ENCODE results near the gene ST3GAL4.

Gene ST3GAL4

DNA sequence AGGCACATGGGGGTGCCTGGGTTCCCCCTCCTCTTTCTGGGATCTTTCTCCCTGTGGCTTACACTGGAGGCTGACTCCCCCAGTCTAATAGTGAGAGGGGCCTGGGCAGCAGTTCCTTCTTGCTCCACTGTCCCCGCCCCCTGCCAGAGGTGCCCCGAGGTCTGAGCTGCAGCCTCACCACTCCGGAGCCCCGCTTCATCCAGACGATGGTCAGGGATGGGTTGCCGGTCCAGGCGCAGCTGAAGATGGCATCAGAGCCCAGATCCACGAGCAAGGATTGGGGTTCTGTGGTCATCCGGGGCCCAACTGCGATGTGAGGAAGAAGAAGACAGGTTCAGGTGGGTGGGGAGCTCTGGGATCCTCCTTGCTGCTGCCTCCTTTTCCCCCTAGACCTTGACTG is 91.1 kb downstream of the ST3GAL4 start:
- H3K9ac ChIP-seq (ENCODE audit: low read depth, low read length, poor library complexity, severe bottlenecking): no peak overlapping the region
- TF ChIP-seq, protein P1, sequence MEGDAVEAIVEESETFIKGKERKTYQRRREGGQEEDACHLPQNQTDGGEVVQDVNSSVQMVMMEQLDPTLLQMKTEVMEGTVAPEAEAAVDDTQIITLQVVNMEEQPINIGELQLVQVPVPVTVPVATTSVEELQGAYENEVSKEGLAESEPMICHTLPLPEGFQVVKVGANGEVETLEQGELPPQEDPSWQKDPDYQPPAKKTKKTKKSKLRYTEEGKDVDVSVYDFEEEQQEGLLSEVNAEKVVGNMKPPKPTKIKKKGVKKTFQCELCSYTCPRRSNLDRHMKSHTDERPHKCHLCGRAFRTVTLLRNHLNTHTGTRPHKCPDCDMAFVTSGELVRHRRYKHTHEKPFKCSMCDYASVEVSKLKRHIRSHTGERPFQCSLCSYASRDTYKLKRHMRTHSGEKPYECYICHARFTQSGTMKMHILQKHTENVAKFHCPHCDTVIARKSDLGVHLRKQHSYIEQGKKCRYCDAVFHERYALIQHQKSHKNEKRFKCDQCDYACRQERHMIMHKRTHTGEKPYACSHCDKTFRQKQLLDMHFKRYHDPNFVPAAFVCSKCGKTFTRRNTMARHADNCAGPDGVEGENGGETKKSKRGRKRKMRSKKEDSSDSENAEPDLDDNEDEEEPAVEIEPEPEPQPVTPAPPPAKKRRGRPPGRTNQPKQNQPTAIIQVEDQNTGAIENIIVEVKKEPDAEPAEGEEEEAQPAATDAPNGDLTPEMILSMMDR (conservative IDR thresholded peaks at IDR 0.05; ENCODE audit: low read length): no peak
- TF ChIP-seq EZH2phosphoT487 (IDR thresholded peaks at IDR 0.05; ENCODE audit: borderline replicate concordance): no peak
- 0 out of 2 replicates have a peak, but pooled peaks cover 6% of the 10 kb centered on the region for H3F3A ChIP-seq (ENCODE audit: low read depth)
- no peaks in the 10 kb centered on the region for H3K79me2 ChIP-seq (ENCODE audit: insufficient read depth, low read length)
- H3K4me3 ChIP-seq (ENCODE audit: low read length, poor library complexity, severe bottlenecking): no peak overlapping the region
- no peaks in the 10 kb centered on the region for H3K9me2 ChIP-seq (replicated peaks; ENCODE audit: low read depth, low read length)
- no peaks in the 10 kb centered on the region for H4K20me1 ChIP-seq (ENCODE audit: insufficient read depth, low read length, poor library complexity, severe bottlenecking)
- H3K4me2 ChIP-seq (ENCODE audit: low read depth, low read length, poor library complexity, severe bottlenecking): no peak overlapping the region
- H2AFZ ChIP-seq (ENCODE audit: low read length): no peak overlapping the region
- no peaks in the 10 kb centered on the region for H3K9me3 ChIP-seq (ENCODE audit: insufficient read depth, low read depth, low read length)
- H3K27me3 ChIP-seq (ENCODE audit: insufficient read depth, low read length, poor library complexity, severe bottlenecking): no peaks in the 10 kb centered on the region
- H3K4me1 ChIP-seq (ENCODE audit: insufficient read depth, low read length, poor library complexity, severe bottlenecking): peaks cover 3% of the 10 kb centered on the region
- no peaks in the 10 kb centered on the region for H3K36me3 ChIP-seq (ENCODE audit: insufficient read depth, low read length)

DNA sequence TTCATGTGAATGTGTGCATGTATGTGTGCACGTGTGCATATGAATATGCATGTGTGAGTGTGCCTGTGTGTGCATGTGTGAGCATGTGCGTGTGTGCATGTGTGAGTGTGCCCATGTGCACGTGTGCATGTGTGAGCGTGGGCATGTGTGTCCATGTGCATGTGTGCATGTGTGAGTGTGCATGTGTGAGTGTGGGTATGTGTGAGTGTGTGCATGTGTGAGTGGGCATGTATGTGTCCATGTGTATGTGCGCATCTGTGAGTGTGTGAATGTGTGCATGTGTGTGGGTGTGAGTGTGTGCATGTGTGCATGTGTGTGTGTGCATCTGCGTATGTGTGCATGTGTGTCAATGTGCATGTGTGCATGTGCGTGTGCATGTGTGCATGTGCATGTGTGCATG is 94.7 kb downstream of the ST3GAL4 start:
- Histone ChIP-seq H3K79me2 (ENCODE audit: insufficient read depth, low read length) (no peaks in the 10 kb centered on the region), H3K36me3 (ENCODE audit: insufficient read depth, low read length) (no peaks in the 10 kb centered on the region), H3K4me2 (ENCODE audit: low read depth, low read length, poor library complexity, severe bottlenecking) (no peak overlapping the region), H3F3A (ENCODE audit: low read depth) (0 out of 2 replicates have a peak, but pooled peaks cover 6% of the 10 kb centered on the region), H3K9me2 (replicated peaks; ENCODE audit: low read depth, low read length) (no peaks in the 10 kb centered on the region), H3K27me3 (ENCODE audit: insufficient read depth, low read length, poor library complexity, severe bottlenecking) (no peaks in the 10 kb centered on the region), H3K9me3 (ENCODE audit: insufficient read depth, low read depth, low read length) (no peaks in the 10 kb centered on the region), H4K20me1 (ENCODE audit: insufficient read depth, low read length, poor library complexity, severe bottlenecking) (no peaks in the 10 kb centered on the region), H2AFZ (ENCODE audit: low read length) (no peak overlapping the region), H3K9ac (ENCODE audit: low read depth, low read length, poor library complexity, severe bottlenecking) (no peak overlapping the region), H3K4me1 (ENCODE audit: insufficient read depth, low read length, poor library complexity, severe bottlenecking) (no peaks in the 10 kb centered on the region), H3K4me3 (ENCODE audit: low read length, poor library complexity, severe bottlenecking) (no peak overlapping the region)
- no peak for TF ChIP-seq EZH2phosphoT487 (IDR thresholded peaks at IDR 0.05; ENCODE audit: borderline replicate concordance)
- TF ChIP-seq, protein P1 (conservative IDR thresholded peaks at IDR 0.05; ENCODE audit: low read length): no peak

DNA sequence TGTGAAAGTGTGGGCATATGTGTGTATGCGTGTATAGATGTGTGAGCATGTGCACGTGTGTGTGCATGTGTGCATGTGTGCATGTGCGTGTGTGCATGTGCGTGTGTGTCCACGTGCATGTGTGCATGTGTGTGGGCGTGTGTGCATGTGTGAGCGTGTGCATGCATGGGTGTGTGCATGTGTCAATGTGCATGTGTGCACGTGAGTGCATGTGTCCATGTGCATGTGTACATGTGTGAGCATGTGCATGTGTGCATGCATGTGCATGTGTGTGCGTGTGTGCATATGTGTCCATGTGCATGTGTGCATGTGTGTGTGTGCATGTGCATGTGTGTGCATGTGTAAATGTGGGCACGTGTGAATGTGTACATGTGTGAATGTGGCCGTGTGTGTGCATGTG is 95.3 kb downstream of the ST3GAL4 start:
- no peak overlapping the region for H3K9ac ChIP-seq (ENCODE audit: low read depth, low read length, poor library complexity, severe bottlenecking)
- H3K9me2 ChIP-seq (replicated peaks; ENCODE audit: low read depth, low read length): no peaks in the 10 kb centered on the region
- 0 out of 2 replicates have a peak, but pooled peaks cover 6% of the 10 kb centered on the region for H3F3A ChIP-seq (ENCODE audit: low read depth)
- H4K20me1 ChIP-seq (ENCODE audit: insufficient read depth, low read length, poor library complexity, severe bottlenecking): no peaks in the 10 kb centered on the region
- TF ChIP-seq, protein P1 (conservative IDR thresholded peaks at IDR 0.05; ENCODE audit: low read length): no peak
- no peak for TF ChIP-seq EZH2phosphoT487 (IDR thresholded peaks at IDR 0.05; ENCODE audit: borderline replicate concordance)
- H3K4me3 ChIP-seq (ENCODE audit: low read length, poor library complexity, severe bottlenecking): no peak overlapping the region
- H3K9me3 ChIP-seq (ENCODE audit: insufficient read depth, low read depth, low read length): no peaks in the 10 kb centered on the region
- H3K36me3 ChIP-seq (ENCODE audit: insufficient read depth, low read length): no peaks in the 10 kb centered on the region
- no peak overlapping the region for H2AFZ ChIP-seq (ENCODE audit: low read length)
- H3K4me2 ChIP-seq (ENCODE audit: low read depth, low read length, poor library complexity, severe bottlenecking): no peak overlapping the region
- H3K27me3 ChIP-seq (ENCODE audit: insufficient read depth, low read length, poor library complexity, severe bottlenecking): no peaks in the 10 kb centered on the region
- no peaks in the 10 kb centered on the region for H3K4me1 ChIP-seq (ENCODE audit: insufficient read depth, low read length, poor library complexity, severe bottlenecking)
- H3K79me2 ChIP-seq (ENCODE audit: insufficient read depth, low read length): no peaks in the 10 kb centered on the region
